Inflammatory macrophage (primary cell): ENCODE results near the gene GOLGA6L6.
"Not testable (repeated sequence)": the region's sequence is repeated elsewhere in the genome, so short reads cannot be mapped to it uniquely, and the experiment has no call there.

Experiments used
- DNase-seq, 2 donors: peaks; one replicate each; pipeline ENCODE4 v3.0.0-alpha.2; 2020 to 2022
- total RNA-seq, 18 experiments: gene quantifications; one replicate each; lab custom pipeline; 2026; ENCODE audit warnings: mixed read lengths in 6 of 18, inconsistent platforms in 2 of 18; lab: John Stamatoyannopoulos, UW

The GOLGA6L6 gene, protein sequence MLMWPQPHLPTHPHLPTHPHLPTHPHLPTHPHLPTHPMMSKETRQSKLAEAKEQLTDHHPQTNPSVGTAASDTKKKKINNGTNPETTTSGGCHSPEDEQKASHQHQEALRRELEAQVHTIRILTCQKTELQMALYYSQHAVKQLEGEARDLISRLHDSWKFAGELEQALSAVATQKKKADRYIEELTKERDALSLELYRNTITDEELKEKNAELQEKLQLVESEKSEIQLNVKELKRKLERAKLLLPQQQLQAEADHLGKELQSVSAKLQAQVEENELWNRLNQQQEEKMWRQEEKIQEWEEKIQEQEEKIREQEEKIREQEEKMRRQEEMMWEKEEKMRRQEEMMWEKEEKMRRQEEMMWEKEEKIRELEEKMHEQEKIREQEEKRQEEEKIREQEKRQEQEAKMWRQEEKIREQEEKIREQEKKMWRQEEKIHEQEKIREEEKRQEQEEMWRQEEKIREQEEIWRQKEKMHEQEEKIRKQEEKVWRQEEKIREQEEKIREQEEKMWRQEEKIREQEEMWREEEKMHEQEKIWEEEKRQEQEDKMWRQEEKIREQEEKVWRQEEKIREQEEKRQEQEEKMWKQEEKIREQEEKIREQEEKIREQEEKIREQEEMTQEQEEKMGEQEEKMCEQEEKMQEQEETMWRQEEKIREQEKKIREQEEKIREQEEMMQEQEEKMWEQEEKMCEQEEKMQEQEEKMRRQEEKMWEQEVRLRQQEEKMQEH
- total RNA-seq = 0 to 0.12 (median 0) reads per million in 18 experiments

- DNase-seq = not testable (repeated sequence)
Measured at GRCh38 chr15:20541700-20542099, at the start of gene GOLGA6L6. GOLGA6L6 (minus strand) TSS chr15:20541800; CDS start chr15:20541709, 91 bp downstream.

GRCh38 chr15:20590069-20590468, 48.5 kb upstream of the GOLGA6L6 start:
- not testable (repeated sequence) for DNase-seq

- not testable (repeated sequence) for DNase-seq
Measured at GRCh38 chr15:20586821-20587220, 45.2 kb upstream of the GOLGA6L6 start.

GRCh38 chr15:20582726-20583115, 41.1 kb upstream of the GOLGA6L6 start:
- not testable (repeated sequence) for DNase-seq

GRCh38 chr15:20582109-20582725, 40.6 kb upstream of the GOLGA6L6 start:
- not testable (repeated sequence) for DNase-seq

DNA sequence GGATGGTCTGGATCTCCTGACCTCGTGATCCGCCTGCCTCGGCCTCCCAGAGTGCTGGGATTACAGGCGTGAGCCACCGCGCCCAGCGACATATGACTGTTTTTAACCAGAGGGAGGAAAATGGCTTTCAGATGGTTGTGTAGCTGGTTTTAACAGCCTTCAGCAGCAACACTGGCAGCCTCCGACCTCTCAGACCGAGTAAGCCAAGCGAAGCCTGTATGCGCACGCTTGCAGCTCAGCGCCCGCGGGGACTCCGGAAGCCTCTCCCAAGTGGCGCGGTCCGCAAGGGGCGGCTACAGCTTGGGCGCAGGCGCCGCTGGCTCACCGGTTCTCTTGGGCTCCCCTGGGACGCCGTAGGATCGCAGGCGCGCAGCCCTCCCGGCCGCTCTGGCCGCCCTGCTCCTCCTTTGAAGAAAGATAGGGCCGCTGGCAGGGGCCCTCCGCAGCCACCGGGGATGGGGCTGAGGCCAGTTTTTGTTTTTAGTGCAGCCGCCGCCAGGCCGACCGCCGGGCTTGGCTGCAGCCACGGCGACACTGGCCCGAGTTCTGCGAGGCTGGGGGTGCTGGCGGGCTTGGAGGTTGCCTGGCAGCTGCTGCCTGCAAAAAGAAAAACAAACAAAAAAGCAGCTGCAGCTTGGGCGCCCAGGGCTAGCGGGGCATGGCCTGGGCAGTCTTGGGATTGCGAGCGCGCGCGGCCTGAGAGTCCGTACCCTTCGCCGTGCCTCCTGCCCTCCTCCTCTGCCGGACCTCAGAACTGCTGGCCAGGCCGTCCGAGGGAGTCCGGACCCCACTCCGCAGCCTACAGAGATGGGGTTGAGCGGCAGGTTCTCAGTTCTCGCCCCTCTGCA, 39.9 kb upstream of the GOLGA6L6 start:
- not testable (repeated sequence) for DNase-seq

DNA sequence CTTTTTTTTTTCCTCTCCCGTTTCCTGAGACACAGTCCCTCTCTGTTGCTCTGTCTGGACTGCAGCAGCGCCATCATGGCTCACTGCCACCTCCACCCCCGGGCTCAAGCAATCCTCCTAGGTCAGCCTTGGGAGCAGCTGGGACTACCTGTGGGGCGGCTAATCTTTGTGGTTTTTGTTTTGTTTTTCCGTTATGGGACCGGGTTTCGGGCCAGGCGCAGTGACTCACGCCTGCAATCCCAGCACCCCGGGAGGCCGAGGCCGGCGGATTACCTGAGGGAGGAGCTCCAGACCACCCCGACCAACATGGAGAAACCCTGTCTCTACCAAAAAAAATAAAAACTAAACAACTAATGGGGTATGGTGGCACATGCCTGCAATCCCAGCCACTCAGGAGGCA, 38.1 kb upstream of the GOLGA6L6 start:
- DNase-seq = not testable (repeated sequence)

DNA sequence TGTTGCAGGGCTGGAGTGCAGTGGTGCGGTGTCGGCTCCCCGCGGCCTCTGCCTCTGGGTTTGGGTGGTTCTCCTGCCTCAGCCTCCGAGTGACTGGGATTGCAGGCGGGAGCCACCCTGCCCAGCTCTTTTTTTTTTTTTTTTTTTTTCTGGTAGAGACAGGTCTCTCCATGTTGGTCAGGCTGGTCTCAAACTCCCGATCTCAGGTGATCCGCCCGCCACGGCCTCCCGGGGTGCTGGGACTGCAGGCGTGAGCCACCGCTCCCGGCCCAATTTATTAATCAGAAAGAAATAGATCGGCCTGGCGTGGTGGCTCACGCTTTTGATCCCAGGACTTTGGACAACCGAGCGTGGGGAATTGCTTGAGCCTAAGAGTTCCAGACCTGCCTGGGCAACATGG, 9.7 kb upstream of the GOLGA6L6 start:
- DNase-seq = not testable (repeated sequence)

DNA sequence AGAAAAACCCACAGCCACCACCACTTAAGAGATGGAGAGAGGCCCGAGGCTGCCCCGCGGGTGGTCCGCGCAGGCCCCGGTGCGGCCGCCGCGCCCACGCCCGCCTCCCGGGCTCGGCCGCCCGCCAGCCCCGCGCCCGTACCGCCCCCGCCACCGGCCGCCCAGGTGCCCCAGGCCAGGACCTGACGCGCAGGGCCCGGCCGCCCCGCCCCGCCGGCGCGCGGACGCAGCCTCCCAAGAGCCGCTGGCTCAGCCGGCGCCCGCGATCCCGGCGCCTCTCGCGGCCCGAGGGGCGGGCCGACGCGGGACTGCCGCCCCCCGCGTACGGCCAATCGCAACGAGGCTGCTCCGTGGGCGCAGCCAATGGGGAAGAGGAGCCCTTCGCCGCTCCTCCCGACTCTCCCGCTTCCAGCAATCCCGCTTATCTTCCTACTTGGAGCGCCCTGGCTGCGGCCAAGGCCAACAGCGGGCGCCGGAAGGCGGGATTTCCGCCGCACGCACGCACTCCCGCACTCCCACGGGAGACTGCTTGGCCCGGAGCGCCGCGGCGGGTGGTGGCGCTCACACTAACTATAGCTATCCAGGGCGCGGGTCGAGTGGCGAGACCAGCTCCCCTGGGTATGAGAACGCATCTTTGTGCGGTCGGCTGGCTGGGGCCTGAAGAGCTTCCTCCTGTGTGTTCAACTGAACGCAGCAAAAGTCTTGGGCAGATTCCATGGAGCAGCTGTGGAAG, 35.5 kb downstream of the GOLGA6L6 start:
- not testable (repeated sequence) for DNase-seq

GRCh38 chr15:20502839-20503238, 38.8 kb downstream of the GOLGA6L6 start:
- DNase-seq = not testable (repeated sequence)

DNA sequence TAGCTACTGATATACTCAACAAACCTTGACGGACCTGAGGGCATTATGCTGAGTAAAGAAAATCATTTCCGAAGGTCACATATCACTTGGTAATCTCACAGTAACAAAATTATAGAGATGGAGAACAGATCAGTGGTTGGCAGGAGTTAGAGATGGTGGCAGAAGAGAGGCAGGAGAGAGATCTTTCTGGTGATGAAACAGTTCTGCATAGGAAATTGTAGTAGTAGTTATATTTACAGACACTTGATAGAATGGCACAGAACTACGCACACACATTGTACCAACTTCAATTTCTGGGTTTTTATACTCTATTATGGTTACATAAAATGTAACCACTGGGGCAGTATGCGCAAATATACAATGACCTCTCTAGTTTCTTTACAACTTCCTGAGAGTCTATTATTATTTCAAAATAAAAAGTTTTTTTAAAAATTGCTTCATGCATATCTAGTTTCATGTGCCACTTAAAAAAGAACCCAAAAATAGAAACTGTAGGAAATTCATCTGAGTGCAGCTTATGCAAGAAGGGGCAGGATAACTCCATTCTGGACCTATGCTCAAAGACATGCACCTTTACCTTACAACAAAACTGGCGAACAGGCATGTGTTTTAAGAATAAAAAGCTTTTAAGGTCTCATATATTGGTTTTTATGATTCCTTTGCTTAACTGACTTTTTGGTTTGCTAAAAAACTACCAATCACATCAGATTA, 39.9 kb downstream of the GOLGA6L6 start:
- not testable (repeated sequence) for DNase-seq

GRCh38 chr15:20497781-20498180, 43.8 kb downstream of the GOLGA6L6 start:
- DNase-seq = not testable (repeated sequence)

DNA sequence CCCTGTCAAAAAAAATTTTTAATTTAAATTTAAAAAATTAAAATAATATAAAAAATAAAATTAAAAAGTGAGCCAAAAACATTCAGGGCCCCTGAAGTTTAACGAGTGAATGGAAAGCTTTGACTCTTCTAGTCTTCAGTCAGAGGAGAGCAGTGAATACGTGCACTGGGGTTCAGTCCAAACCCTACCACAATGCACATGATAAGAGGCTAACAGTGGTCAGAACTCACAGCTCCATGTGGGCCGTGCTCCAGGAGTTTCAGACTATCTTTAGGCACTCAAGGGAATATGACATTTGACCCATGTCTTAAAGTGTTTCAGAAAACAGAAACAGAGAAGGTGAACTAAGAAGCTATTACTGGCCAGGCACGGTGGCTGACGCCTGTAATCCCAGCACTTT, 48.6 kb downstream of the GOLGA6L6 start:
- DNase-seq = not testable (repeated sequence)

GRCh38 chr15:20492598-20492997, 49.0 kb downstream of the GOLGA6L6 start:
- DNase-seq = not testable (repeated sequence)

DNA sequence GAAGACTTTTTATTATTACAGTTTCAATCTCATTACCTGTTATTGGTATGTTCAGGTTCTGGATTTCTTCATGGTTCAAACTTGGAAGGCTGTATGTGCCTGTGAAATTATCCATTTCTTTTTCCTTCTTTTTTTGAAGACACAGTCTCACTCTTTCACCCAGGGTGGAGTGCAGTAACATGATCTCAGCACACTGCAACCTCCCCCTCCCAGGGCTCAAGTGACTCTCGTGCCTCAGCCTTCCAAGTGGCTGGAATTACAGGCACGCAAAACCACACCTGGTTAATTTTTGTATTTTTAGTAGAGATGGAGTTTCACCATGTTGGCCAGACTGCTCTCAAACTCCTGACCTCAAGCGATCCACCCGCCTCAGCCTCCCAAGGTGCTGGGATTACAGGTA, 52.3 kb downstream of the GOLGA6L6 start:
- not testable (repeated sequence) for DNase-seq
